K562 (cell line): ENCODE measurements around the gene UBE2E1. TPM values are rescaled to one million over a fixed set of nuclear protein-coding genes. Genes with fewer than 3 reads are reported as not detected.
"Not testable (repeated sequence)": the region's sequence is repeated elsewhere in the genome, so short reads cannot be mapped to it uniquely, and the experiment has no call there.

Experiments used
- ATAC-seq: fragments of 200-7000 bp; cut with Tn5 transposase; 3 replicates; pipeline ENCODE4 v1.9.1; 2020; ENCODE audit warnings: moderate library complexity
- BruUV-seq: library from RNA; stranded (reverse); fragments of 400-500 nt; replicated peaks from 2 replicates; lab custom pipeline; 2021; lab: Mats Ljungman, UMichigan
- CTCF ChIA-PET: fragments of 300-600 bp; formaldehyde crosslinking; extraction: SDS; loops from one replicate; lab custom pipeline; 2021; ENCODE audit warnings: low intra/inter-chr PET ratio; lab: Yijun Ruan, JAX
- POLR2A ChIA-PET: fragments of 300-600, 350-650 bp; sonication (Branson Sonifier 250); formaldehyde crosslinking; extraction: SDS; loops from one replicate; lab custom pipeline; 2021; ENCODE audit warnings: antibody characterized with exemption, inconsistent platforms; lab: Yijun Ruan, JAX
- DNase-seq, 4 experiments: peaks; one replicate each; pipeline versions ENCODE4 v3.0.0 to v3.0.0-alpha.2; 2011 to 2018; ENCODE audit warnings: low spot score in 3 of 4, mixed read lengths in 3 of 4; ENCODE audit errors: extremely low read depth in 1 of 4
- FAIRE-seq: peaks from 2 replicates; lab custom pipeline; 2011; peaks lifted over from hg19 to GRCh38; lab: Jason Lieb, UNC
- H2AFZ ChIP-seq: 2 replicates; pipeline ENCODE4 v1.6.0; 2011; ENCODE audit warnings: low read depth, low read length, control low read depth, inconsistent platforms
- H3K27ac ChIP-seq: fragments of 200-600 bp; 3 replicates; pipeline ENCODE4 v1.8.0; 2011; ENCODE audit warnings: low read depth, mild to moderate bottlenecking, control low read depth, inconsistent platforms, low read length, moderate library complexity, mixed read lengths; ENCODE audit errors: extremely low read depth
- H3K27me3 ChIP-seq, 2 experiments: fragments of 300-600 bp in 1 of 2; 2 replicates in 1 of 2; 3 replicates in 1 of 2; pipeline versions ENCODE4 v1.6.0 to v1.8.0; 2011; ENCODE audit warnings: inconsistent platforms in 2 of 2, low read length in 2 of 2, mild to moderate bottlenecking in 1 of 2, mixed read lengths in 1 of 2, moderate library complexity in 1 of 2; ENCODE audit not compliant: control insufficient read depth in 2 of 2, insufficient read depth in 2 of 2
- H3K36me3 ChIP-seq: fragments of 300-600 bp; 3 replicates; pipeline ENCODE4 v1.8.0; 2011; ENCODE audit warnings: mild to moderate bottlenecking, low read length, inconsistent platforms; ENCODE audit not compliant: control insufficient read depth, insufficient read depth
- H3K4me1 ChIP-seq, 2 experiments: fragments of 200-600 bp in 1 of 2; replicated peaks in 1 of 2; 2 replicates in 1 of 2; 3 replicates in 1 of 2; pipeline versions ENCODE4 v1.5.1 to v1.8.0; 2011; ENCODE audit warnings: inconsistent platforms in 2 of 2, low read length in 2 of 2, mild to moderate bottlenecking in 1 of 2, mixed read lengths in 1 of 2, moderate library complexity in 1 of 2; ENCODE audit not compliant: control insufficient read depth in 2 of 2, insufficient read depth in 2 of 2
- H3K4me2 ChIP-seq: 2 replicates; pipeline ENCODE4 v1.6.1; 2011; ENCODE audit warnings: low read length, control low read depth, inconsistent platforms, mixed read lengths; ENCODE audit not compliant: insufficient read depth
- H3K4me3 ChIP-seq: fragments of 200-600 bp; sonication (generic), shearing (Covaris generic); 2 replicates; pipeline ENCODE4 v1.5.1; 2016; ENCODE audit warnings: control low read depth, inconsistent platforms
- H3K79me2 ChIP-seq: fragments of 200-600 bp; 3 replicates; pipeline ENCODE4 v1.8.0; 2011; ENCODE audit warnings: low read length, inconsistent platforms; ENCODE audit not compliant: control insufficient read depth, insufficient read depth
- H3K9ac ChIP-seq, 2 experiments: 2 replicates each; pipeline versions ENCODE4 v1.6.0 to v1.6.1; 2011; ENCODE audit warnings: low read depth in 2 of 2, low read length in 2 of 2, control low read depth in 1 of 2, inconsistent platforms in 1 of 2, mild to moderate bottlenecking in 1 of 2, mixed read lengths in 1 of 2; ENCODE audit not compliant: insufficient read depth in 1 of 2
- H3K9me1 ChIP-seq: one replicate; pipeline ENCODE4 v1.6.0; 2011; ENCODE audit warnings: inconsistent platforms, mild to moderate bottlenecking, low read length, moderate library complexity; ENCODE audit not compliant: control insufficient read depth, insufficient read depth
- H3K9me3 ChIP-seq: replicated peaks from 2 replicates; pipeline ENCODE4 v1.5.1; 2011; ENCODE audit warnings: low read depth, low read length, inconsistent platforms; ENCODE audit not compliant: control insufficient read depth, insufficient read depth
- H4K20me1 ChIP-seq: replicated peaks from 2 replicates; pipeline ENCODE4 v1.6.1; 2011; ENCODE audit warnings: low read length, inconsistent platforms, mixed read lengths; ENCODE audit not compliant: control insufficient read depth, insufficient read depth
- MCM7 ChIP-seq, 2 experiments: fragments of 450-650 bp; IDR thresholded peaks; 2 replicates each; pipeline ENCODE4 v1.6.1; 2016 to 2018
- NFYB ChIP-seq: IDR thresholded peaks from 2 replicates; pipeline ENCODE4 v1.6.1; 2011; ENCODE audit warnings: mild to moderate bottlenecking, moderate library complexity; ENCODE audit not compliant: insufficient read length; ENCODE audit errors: extremely low read depth
- POLR2G ChIP-seq: fragments of 200-400 bp; formaldehyde crosslinking; IDR thresholded peaks from 2 replicates; pipeline ENCODE4 v1.6.1; 2017; ENCODE audit warnings: low read depth, mild to moderate bottlenecking, antibody characterized with exemption, low read length, moderate library complexity
- RBM22 ChIP-seq: fragments of 200-400 bp; formaldehyde crosslinking; IDR thresholded peaks from 2 replicates; pipeline ENCODE4 v1.6.1; 2018; ENCODE audit warnings: low read length, low read depth; ENCODE audit not compliant: poor library complexity, severe bottlenecking
- RBM25 ChIP-seq: fragments of 200-400 bp; formaldehyde crosslinking; IDR thresholded peaks from 2 replicates; pipeline ENCODE4 v1.6.1; 2018; ENCODE audit warnings: low read length, low read depth, moderate library complexity; ENCODE audit not compliant: severe bottlenecking
- WGBS: fragments of 100-300 bp; shearing (Covaris generic); methylation state at CpG from one replicate; pipeline ENCODE4 v1.1.6; 2016; ENCODE audit warnings: low coverage, mixed read lengths; ENCODE audit not compliant: insufficient coverage; ENCODE audit errors: missing lambda C conversion rate; 5-methylcytosine and 5-hydroxymethylcytosine counted together
- in situ Hi-C: fragments of 300-500 bp; cut with MboI; formaldehyde crosslinking; loops from 4 replicates; pipeline ENCODE4 v1.15.0; 2018; ENCODE audit warnings: inconsistent platforms, mixed read lengths
- intact Hi-C: fragments of 100-400 bp; cut with micrococcal nuclease; formaldehyde crosslinking; loops from 2 replicates; pipeline ENCODE4 v1.14.2; 2022
- polyA plus RNA-seq, 8 experiments: library from polyadenylated mRNA; depleted of rRNA in 4 of 8; stranded (reverse) in 5 of 8; unstranded in 3 of 8; fragments of >200 nt; fragmentation: Nextera tagmentation in 2 of 8; fragmentation: Illumina TruSeq in 1 of 8; extraction: Ambion mirVana in 2 of 8; extraction: Trizol in 1 of 8; gene quantifications; 2 replicates each; pipeline versions ENCODE4 v1.2.1 to v1.2.3, GENCODE V29; 2011 to 2014; ENCODE audit warnings: inconsistent platforms in 1 of 8, missing spikeins in 1 of 8
- total RNA-seq, 7 experiments: library from RNA; depleted of rRNA in 6 of 7; stranded (reverse); fragments of >200 nt in 6 of 7; fragmentation: Illumina TruSeq in 2 of 7; extraction: Trizol in 2 of 7; gene quantifications; 2 replicates each; pipeline versions ENCODE4 v1.2.1 to v1.2.3, GENCODE V29; 2011 to 2021; ENCODE audit warnings: low replicate concordance in 1 of 7
- TF ChIP-seq, protein P1 (sequence below): fragments of 250-450 bp; sonication (Bioruptor Pico); IDR thresholded peaks from 2 replicates; pipeline ENCODE4 v1.6.1; 2021; ENCODE audit warnings: mild to moderate bottlenecking

UBE2E1 gene
- total and polyA plus RNA-seq, 9 of the 15 experiments (the other 6 are each of a cell fraction or from before 2014, with no cell fraction given): 54.4 to 294 (median 165) TPM

DNA sequence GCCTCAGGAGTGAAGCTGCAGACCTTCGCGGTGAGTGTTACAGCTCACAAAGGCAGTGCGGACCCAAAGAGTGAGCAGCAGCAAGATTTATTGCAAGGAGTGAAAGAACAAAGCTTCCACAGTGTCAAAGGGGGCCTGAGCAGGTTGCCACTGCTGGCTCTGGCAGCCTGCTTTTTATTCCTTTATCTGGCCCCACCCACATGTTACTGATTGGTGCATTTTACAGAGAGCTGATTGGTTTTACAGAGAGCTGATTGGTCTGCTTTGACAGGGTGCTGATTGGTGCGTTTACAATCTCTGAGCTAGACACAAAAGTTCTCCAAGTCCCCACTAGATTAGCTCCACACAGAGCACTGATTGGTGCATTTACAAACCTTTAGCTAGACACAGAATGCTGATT lies 76.2 kb downstream of the UBE2E1 start:
- 88% methylated on average over 4 of the region's 4 CpGs for WGBS
- H3K27me3 ChIP-seq, H3K9ac ChIP-seq, ATAC-seq, H3K9me1 ChIP-seq, H3K4me1 ChIP-seq, BruUV-seq, in situ Hi-C loops, H3K9me3 ChIP-seq, H3K4me3 ChIP-seq, H2AFZ ChIP-seq, CTCF ChIA-PET: not testable (repeated sequence)
- Histone ChIP-seq H3K36me3 (peaks cover 12% of the 10 kb centered on the region; the same call in 2 of the 3 replicates), H3K79me2 (peaks cover 15% of the 10 kb centered on the region; the same call in 1 of the 3 replicates)
- POLR2A ChIA-PET: interaction anchor here (0.6 to 1.6 kb wide), 4 partner anchors 13 to 661 kb away, joined by 3 to 5 read pairs (median 3); no protein-coding TSS in a partner anchor
- TF ChIP-seq NFYB (peak; percentile 70), RBM25 (peak; percentile 5)
- TF ChIP-seq, all 486 proteins: peak for 2; not testable (repeated sequence) for 484
- intact Hi-C loops: loop anchor here (10.0 kb wide), 1 partner anchor 263 kb away; no protein-coding TSS in a partner anchor
- not testable (repeated sequence) for FAIRE-seq, H3K4me2 ChIP-seq, H3K27ac ChIP-seq, DNase-seq, H4K20me1 ChIP-seq

DNA sequence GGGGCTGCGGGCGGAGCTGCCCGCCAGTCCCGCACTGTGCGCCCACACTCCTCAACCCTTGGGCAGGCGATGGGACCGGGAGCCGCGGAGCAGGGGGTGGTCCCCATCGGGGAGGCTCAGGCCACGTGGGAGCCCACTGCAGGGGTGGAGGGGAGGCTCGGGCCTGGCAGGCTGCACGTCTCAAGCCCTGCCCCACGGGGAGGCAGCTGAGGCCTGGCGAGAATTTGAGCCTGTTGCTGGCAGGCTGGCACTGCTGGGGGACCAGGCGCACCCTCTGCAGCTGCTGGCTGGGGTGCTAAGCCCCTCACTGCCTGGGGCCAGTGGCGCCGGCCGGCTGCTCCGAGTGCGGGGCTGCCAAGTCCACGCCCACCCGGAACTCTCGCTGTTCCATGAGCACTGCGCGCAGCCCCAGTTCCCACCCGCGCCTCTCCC lies 76.7 kb downstream of the UBE2E1 start:
- Histone ChIP-seq H3K9me1 (no peaks in the 10 kb centered on the region), H3K9me3 (no peaks in the 10 kb centered on the region), H4K20me1 (no peaks in the 10 kb centered on the region), H3K36me3 (peaks cover 12% of the 10 kb centered on the region; the same call in 2 of the 3 replicates), H3K79me2 (peaks cover 15% of the 10 kb centered on the region; the same call in 1 of the 3 replicates), H3K9ac (no peak overlapping the region)
- POLR2A ChIA-PET: interaction anchor here (0.6 to 1.6 kb wide), 3 partner anchors 20 to 661 kb away, joined by 3 to 5 read pairs (median 3); no protein-coding TSS in a partner anchor
- TF ChIP-seq POLR2G: 0 out of 2 replicates have a peak, but pooled peaks have one; percentile 10
- TF ChIP-seq RBM22: peak; percentile 83
- TF ChIP-seq, protein P1, sequence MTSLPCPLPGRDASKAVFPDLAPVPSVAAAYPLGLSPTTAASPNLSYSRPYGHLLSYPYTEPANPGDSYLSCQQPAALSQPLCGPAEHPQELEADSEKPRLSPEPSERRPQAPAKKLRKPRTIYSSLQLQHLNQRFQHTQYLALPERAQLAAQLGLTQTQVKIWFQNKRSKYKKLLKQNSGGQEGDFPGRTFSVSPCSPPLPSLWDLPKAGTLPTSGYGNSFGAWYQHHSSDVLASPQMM: no peak
- no peak for TF ChIP-seq MCM7 (IDR thresholded peaks at IDR 0.05)
- TF ChIP-seq, all 486 proteins: peak for 2
- ATAC-seq: no peak
- 94% methylated on average over 28 of the region's 28 CpGs for WGBS
- no peak for FAIRE-seq
- intact Hi-C loops: loop anchor here (10.0 kb wide), 1 partner anchor 262 kb away; no protein-coding TSS in a partner anchor
- H2AFZ ChIP-seq: no peak overlapping the region
- H3K27ac ChIP-seq: no peak overlapping the region
- BruUV-seq: no TSS peak
- CTCF ChIA-PET: no interaction called here
- in situ Hi-C loops: no loop called here
- H3K4me3 ChIP-seq: no peak overlapping the region
- H3K4me1 ChIP-seq: peaks cover 3% of the 10 kb centered on the region in 2 experiments; a peak in 3 of 5 replicates
- H3K4me2 ChIP-seq: no peak overlapping the region
- no peaks in the 10 kb centered on the region for H3K27me3 ChIP-seq
- DNase-seq: no peak
